ENCODE data around the gene TUBA8.
"Not testable (repeated sequence)": the region's sequence is repeated elsewhere in the genome, so short reads cannot be mapped to it uniquely, and the experiment has no call there.

TUBA8 gene

GRCh38 chr22:18163843-18164242, 53.2 kb downstream of the TUBA8 start:
- DNase-seq; H3K9me3 Mint-ChIP-seq; H3K27ac Mint-ChIP-seq; H3K4me3 Mint-ChIP-seq; H3K36me3 Mint-ChIP-seq (ENCODE audit: insufficient read depth); H3K27me3 Mint-ChIP-seq; ATAC-seq (replicated peaks); H3K4me1 Mint-ChIP-seq (ENCODE audit: low read depth in 2 of 2): not testable (repeated sequence)

GRCh38 chr22:18164584-18164983, 54.0 kb downstream of the TUBA8 start:
- H3K27me3 Mint-ChIP-seq; ATAC-seq (replicated peaks); H3K4me1 Mint-ChIP-seq (ENCODE audit: low read depth in 2 of 2); H3K4me3 Mint-ChIP-seq; H3K9me3 Mint-ChIP-seq; DNase-seq; H3K27ac Mint-ChIP-seq: not testable (repeated sequence)
- peaks cover 11% of the 10 kb centered on the region for H3K36me3 Mint-ChIP-seq (ENCODE audit: insufficient read depth)

GRCh38 chr22:18165356-18165755, 54.7 kb downstream of the TUBA8 start:
- DNase-seq; H3K27me3 Mint-ChIP-seq; H3K9me3 Mint-ChIP-seq; H3K4me1 Mint-ChIP-seq (ENCODE audit: low read depth in 2 of 2); H3K4me3 Mint-ChIP-seq; H3K27ac Mint-ChIP-seq; ATAC-seq (replicated peaks): not testable (repeated sequence)
- peaks cover 11% of the 10 kb centered on the region for H3K36me3 Mint-ChIP-seq (ENCODE audit: insufficient read depth)

GRCh38 chr22:18170284-18170683, 59.7 kb downstream of the TUBA8 start:
- not testable (repeated sequence) for H3K9me3 Mint-ChIP-seq; H3K27ac Mint-ChIP-seq; H3K4me3 Mint-ChIP-seq; H3K4me1 Mint-ChIP-seq (ENCODE audit: low read depth in 2 of 2); H3K27me3 Mint-ChIP-seq; DNase-seq; ATAC-seq (replicated peaks)
- H3K36me3 Mint-ChIP-seq (ENCODE audit: insufficient read depth), result peaks cover 16% of the 10 kb centered on the region

- not testable (repeated sequence) for H3K4me3 Mint-ChIP-seq; H3K9me3 Mint-ChIP-seq; ATAC-seq (replicated peaks); H3K27me3 Mint-ChIP-seq; DNase-seq; H3K27ac Mint-ChIP-seq; H3K4me1 Mint-ChIP-seq (ENCODE audit: low read depth in 2 of 2)
- peaks cover 16% of the 10 kb centered on the region for H3K36me3 Mint-ChIP-seq (ENCODE audit: insufficient read depth)
These were observed 61.6 kb downstream of the TUBA8 start for GRCh38 chr22:18172203-18172602.

GRCh38 chr22:18172776-18173175, 62.2 kb downstream of the TUBA8 start:
- not testable (repeated sequence) for H3K9me3 Mint-ChIP-seq; H3K27me3 Mint-ChIP-seq; ATAC-seq (replicated peaks); H3K4me1 Mint-ChIP-seq (ENCODE audit: low read depth in 2 of 2); DNase-seq; H3K27ac Mint-ChIP-seq; H3K4me3 Mint-ChIP-seq
- peaks cover 16% of the 10 kb centered on the region for H3K36me3 Mint-ChIP-seq (ENCODE audit: insufficient read depth)

- not testable (repeated sequence) for H3K27ac Mint-ChIP-seq; H3K4me1 Mint-ChIP-seq (ENCODE audit: low read depth in 2 of 2); DNase-seq; ATAC-seq (replicated peaks); H3K9me3 Mint-ChIP-seq; H3K27me3 Mint-ChIP-seq; H3K4me3 Mint-ChIP-seq
- peaks cover 14% of the 10 kb centered on the region for H3K36me3 Mint-ChIP-seq (ENCODE audit: insufficient read depth)
These were observed 62.8 kb downstream of the TUBA8 start for GRCh38 chr22:18173441-18173840.
